GM12873 (cell line): ENCODE measurements around the gene LRMDA.
A peak's percentile ranks its signal among the peaks of the same experiment; 100 is the strongest.

ENCODE experiments used
- TF ChIP-seq, protein P1 (sequence below): IDR thresholded peaks from 2 replicates; pipeline ENCODE4 v1.5.1; 2012; ENCODE audit warnings: low read depth, mild to moderate bottlenecking, moderate library complexity, low read length, control low read depth; ENCODE audit not compliant: insufficient read depth; ENCODE audit errors: missing control alignments

The LRMDA gene

GRCh38 chr10:75910032-75910431 is 478.6 kb downstream of the LRMDA start:
- TF ChIP-seq, protein P1, sequence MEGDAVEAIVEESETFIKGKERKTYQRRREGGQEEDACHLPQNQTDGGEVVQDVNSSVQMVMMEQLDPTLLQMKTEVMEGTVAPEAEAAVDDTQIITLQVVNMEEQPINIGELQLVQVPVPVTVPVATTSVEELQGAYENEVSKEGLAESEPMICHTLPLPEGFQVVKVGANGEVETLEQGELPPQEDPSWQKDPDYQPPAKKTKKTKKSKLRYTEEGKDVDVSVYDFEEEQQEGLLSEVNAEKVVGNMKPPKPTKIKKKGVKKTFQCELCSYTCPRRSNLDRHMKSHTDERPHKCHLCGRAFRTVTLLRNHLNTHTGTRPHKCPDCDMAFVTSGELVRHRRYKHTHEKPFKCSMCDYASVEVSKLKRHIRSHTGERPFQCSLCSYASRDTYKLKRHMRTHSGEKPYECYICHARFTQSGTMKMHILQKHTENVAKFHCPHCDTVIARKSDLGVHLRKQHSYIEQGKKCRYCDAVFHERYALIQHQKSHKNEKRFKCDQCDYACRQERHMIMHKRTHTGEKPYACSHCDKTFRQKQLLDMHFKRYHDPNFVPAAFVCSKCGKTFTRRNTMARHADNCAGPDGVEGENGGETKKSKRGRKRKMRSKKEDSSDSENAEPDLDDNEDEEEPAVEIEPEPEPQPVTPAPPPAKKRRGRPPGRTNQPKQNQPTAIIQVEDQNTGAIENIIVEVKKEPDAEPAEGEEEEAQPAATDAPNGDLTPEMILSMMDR: peak; percentile 19

DNA sequence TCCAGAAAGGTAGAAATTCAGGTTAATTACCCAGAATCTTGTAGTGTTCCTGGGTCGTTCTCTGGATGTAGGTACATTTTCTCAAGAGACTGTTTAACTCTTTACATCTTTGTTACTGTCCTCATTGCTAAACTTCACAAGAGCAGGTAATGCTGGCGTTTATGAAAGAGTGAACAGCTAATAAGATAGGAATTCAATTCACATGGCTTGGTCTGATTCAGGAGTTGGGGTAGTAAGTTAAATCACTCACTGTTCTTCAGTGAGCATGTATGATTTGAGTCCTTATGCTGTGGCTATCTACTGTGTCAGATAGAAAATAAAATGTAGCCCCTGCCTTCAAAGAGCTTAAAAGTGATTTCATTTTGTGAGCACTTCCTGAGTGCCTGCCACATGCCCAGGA is 480.0 kb downstream of the LRMDA start:
- TF ChIP-seq, protein P1: no peak

DNA sequence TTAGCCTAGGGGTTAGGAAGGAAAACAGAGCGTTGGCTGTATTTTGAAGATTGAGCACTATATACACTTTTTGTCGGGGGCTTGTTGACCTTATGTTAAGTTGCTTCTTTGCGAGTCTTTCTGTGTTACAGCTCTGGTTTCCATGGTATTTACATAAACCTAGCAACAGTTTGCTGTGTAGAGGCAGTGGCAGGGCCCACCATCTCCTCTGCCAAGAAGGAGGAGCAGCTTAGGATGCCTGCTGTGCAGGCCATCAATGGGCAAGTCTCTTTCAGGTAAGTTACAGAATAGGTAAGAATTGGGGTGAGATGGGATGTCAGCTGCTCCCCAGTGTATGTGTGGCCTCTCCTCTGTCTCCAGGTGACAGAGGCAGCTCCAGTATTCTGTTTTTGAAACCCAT is 485.5 kb downstream of the LRMDA start:
- TF ChIP-seq, protein P1: no peak

- TF ChIP-seq, protein P1: no peak
Observed at GRCh38 chr10:75919913-75920312, 488.5 kb downstream of the LRMDA start.

DNA sequence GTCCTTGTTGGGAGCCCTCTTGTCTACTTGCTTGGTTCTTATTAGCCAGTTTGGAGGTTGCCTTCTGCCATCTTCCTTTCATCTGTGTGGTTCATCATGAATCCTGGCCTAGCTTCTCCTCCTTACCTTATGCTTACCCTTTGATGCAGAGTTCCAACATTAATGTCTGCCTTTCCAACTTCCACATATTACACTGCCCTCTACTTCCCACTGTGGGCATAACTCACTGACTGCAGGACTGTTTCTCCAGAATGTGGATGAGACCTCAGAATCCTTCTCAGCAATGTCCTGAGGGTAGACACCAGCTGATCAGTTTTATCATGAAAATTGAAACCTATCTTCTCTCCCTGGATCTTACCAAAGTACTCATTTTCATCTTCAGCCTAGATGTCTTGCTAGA is 491.0 kb downstream of the LRMDA start:
- TF ChIP-seq, protein P1: no peak

- TF ChIP-seq, protein P1: no peak
Observed at GRCh38 chr10:75924309-75924902, 493.0 kb downstream of the LRMDA start.

DNA sequence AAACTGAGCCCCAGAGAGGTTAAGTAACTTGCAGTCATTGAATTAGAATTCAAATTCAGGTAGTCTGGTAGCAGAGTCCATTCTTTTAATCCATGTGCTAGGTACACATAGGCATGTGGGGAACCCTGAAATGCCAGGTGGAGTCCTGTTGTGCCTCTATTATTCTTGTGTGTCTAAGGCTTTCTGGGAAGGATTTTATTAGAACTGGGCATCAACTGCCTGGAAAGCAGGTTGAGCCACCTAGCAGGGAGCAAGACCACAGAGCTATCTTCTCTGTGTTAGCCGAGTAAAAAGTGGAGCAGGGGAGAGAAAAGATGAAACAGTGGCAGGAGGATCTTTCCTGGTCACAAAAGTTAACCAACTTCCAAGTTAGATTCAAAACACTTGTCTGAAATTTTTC is 494.6 kb downstream of the LRMDA start:
- TF ChIP-seq, protein P1: no peak
